ENCODE results near the gene TCF4.

DNA sequence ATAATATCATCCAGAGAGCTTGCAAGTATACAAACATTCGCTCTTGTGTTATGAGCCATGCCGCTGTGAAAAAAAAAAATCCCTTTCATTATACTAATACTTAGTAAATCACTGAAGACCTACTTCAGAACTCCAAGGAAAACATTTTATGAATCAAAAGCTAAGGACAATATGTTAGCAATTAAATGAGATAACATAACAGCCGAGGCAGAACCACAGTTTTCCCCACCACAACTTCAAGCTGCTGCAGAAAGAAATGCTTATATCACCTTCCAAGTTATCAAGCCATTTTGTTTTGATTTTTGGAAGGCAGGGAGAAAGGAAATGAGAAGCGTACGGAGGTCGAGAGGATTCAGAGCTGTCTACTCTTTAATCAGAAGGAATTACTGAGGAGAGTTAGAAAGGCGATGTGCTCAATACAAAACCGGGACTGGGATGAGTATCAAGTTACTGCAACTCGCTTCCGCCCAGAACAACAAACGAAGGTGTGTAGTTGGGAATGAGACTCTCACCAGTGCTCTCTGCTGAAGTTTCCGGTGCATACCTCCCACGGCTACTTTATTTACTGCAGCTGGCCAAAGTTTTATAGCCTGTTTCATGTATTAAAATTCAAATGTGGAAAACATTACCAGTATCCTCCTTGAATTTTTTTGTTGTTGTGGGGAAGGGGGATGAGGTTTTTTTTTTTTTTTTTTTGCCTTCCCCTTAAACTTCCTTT, 336.6 kb downstream of the TCF4 start:
- TF ChIP-seq, protein P1, sequence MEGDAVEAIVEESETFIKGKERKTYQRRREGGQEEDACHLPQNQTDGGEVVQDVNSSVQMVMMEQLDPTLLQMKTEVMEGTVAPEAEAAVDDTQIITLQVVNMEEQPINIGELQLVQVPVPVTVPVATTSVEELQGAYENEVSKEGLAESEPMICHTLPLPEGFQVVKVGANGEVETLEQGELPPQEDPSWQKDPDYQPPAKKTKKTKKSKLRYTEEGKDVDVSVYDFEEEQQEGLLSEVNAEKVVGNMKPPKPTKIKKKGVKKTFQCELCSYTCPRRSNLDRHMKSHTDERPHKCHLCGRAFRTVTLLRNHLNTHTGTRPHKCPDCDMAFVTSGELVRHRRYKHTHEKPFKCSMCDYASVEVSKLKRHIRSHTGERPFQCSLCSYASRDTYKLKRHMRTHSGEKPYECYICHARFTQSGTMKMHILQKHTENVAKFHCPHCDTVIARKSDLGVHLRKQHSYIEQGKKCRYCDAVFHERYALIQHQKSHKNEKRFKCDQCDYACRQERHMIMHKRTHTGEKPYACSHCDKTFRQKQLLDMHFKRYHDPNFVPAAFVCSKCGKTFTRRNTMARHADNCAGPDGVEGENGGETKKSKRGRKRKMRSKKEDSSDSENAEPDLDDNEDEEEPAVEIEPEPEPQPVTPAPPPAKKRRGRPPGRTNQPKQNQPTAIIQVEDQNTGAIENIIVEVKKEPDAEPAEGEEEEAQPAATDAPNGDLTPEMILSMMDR (IDR thresholded peaks at IDR 0.05) = no peak
- TF ChIP-seq EP300 (IDR thresholded peaks at IDR 0.05) (no peak), POLR2A (IDR thresholded peaks at IDR 0.05) (no peak), POLR2AphosphoS5 (IDR thresholded peaks at IDR 0.05) (no peak)

All from upper lobe of left lung (tissue), 4 donors.